ENCODE results near the gene ADCYAP1. TPM values are rescaled to one million over a fixed set of nuclear protein-coding genes. Genes with fewer than 3 reads are reported as not detected.

Gene ADCYAP1
- polyA plus RNA-seq, 2 of the 4 experiments (the other 2 are of a cell fraction) = not detected

DNA sequence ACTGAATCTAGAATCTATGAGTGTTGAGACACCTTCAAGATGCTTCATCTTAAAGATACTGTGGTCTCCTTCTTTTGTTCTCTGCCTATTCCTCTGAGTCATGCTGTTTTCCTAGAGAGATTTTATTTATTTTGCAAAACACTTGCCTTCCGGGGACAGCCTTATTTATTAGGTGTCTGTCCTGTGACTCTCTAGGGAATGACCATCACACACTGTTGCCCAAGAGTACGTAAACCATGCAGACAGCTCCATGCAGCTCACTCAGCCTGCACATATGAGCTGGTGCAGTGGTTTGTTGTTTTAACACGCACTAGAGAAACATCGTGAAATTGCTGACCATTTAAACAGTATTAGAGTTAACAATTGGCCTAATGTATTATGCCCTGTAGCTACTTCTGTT lies 12.4 kb upstream of the ADCYAP1 start:
- Histone ChIP-seq H3K4me1 (no peaks in the 10 kb centered on the region), H3K4me2 (no peak overlapping the region), H3K4me3 (no peak overlapping the region), H3K9me3 (no peaks in the 10 kb centered on the region), H3K27ac (no peak overlapping the region)
- ATAC-seq = no peak
- TF ChIP-seq RARB (CRISPR knock-in tag; IDR thresholded peaks at IDR 0.05) (no peak), NR3C1 (IDR thresholded peaks at IDR 0.05) (no peak), RCOR1 (IDR thresholded peaks at IDR 0.05; ENCODE audit: low read depth, low read length) (no peak), MAZ (IDR thresholded peaks at IDR 0.05; ENCODE audit: borderline replicate concordance, low read depth, low read length) (no peak), NFE2L2 (conservative IDR thresholded peaks at IDR 0.05; ENCODE audit: low read length) (no peak), EHMT2 (IDR thresholded peaks at IDR 0.05; ENCODE audit: low read depth) (no peak), EHF (CRISPR knock-in tag; IDR thresholded peaks at IDR 0.05) (no peak), POLR2A (IDR thresholded peaks at IDR 0.05; ENCODE audit: low read length) (no peak), RNF2 (IDR thresholded peaks at IDR 0.05; ENCODE audit: borderline replicate concordance, low read depth) (no peak)
- ChIA-PET POLR2A (no interaction called here), CTCF (no interaction called here)
- no peak for FAIRE-seq
- DNase-seq (ENCODE audit: low read depth in 1 of 2, low spot score in 1 of 2) = no peak
- 5% methylated on average over 4 of the region's 4 CpGs for WGBS (ENCODE audit: missing lambda C conversion rate)

DNA sequence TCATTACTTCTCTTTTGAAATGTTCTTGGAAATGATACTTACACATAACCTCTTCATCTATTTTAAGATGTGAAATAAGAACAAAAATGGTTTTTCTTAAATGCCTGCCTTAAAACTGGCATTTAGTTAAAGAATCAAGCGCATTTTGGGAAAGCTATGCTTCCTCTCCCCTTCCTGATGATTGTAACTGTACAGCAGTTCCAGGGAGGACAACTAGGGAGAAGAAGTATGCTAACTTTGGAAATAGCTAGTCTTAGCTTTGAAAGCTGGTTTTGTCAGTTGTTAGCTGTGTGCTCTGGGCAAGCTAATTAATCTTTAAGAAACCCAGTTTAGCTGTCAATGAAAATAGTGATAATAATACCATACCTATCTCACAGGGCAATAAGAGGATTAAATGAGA lies 8.4 kb upstream of the ADCYAP1 start:
- FAIRE-seq = no peak
- Histone ChIP-seq H3K4me1 (no peaks in the 10 kb centered on the region), H3K4me3 (no peak overlapping the region), H3K9me3 (no peaks in the 10 kb centered on the region), H3K27ac (no peak overlapping the region), H3K4me2 (no peak overlapping the region)
- no peak for ATAC-seq
- ChIA-PET CTCF (no interaction called here), POLR2A (no interaction called here)
- DNase-seq (ENCODE audit: low read depth in 1 of 2, low spot score in 1 of 2) = no peak
- 3% methylated on average over 1 of the region's 1 CpG for WGBS (ENCODE audit: missing lambda C conversion rate)
- TF ChIP-seq, protein P1, sequence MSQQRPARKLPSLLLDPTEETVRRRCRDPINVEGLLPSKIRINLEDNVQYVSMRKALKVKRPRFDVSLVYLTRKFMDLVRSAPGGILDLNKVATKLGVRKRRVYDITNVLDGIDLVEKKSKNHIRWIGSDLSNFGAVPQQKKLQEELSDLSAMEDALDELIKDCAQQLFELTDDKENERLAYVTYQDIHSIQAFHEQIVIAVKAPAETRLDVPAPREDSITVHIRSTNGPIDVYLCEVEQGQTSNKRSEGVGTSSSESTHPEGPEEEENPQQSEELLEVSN (IDR thresholded peaks at IDR 0.05; ENCODE audit: borderline replicate concordance, low read depth) = no peak
- no peak for TF ChIP-seq FOSL2 (IDR thresholded peaks at IDR 0.05)
- no peak for TF ChIP-seq FOSL2 (CRISPR knock-in tag; IDR thresholded peaks at IDR 0.05)
- no peak for TF ChIP-seq HOXB13 (CRISPR knock-in tag; IDR thresholded peaks at IDR 0.05; ENCODE audit: low read depth)
- no peak for TF ChIP-seq TFCP2L1 (CRISPR knock-in tag; IDR thresholded peaks at IDR 0.05)
- TF ChIP-seq, protein P2, sequence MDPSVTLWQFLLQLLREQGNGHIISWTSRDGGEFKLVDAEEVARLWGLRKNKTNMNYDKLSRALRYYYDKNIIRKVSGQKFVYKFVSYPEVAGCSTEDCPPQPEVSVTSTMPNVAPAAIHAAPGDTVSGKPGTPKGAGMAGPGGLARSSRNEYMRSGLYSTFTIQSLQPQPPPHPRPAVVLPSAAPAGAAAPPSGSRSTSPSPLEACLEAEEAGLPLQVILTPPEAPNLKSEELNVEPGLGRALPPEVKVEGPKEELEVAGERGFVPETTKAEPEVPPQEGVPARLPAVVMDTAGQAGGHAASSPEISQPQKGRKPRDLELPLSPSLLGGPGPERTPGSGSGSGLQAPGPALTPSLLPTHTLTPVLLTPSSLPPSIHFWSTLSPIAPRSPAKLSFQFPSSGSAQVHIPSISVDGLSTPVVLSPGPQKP (IDR thresholded peaks at IDR 0.05; ENCODE audit: low read depth, low read length) = no peak
- no peak for TF ChIP-seq ZSCAN20 (CRISPR knock-in tag; IDR thresholded peaks at IDR 0.05)
- TF ChIP-seq, protein P3, sequence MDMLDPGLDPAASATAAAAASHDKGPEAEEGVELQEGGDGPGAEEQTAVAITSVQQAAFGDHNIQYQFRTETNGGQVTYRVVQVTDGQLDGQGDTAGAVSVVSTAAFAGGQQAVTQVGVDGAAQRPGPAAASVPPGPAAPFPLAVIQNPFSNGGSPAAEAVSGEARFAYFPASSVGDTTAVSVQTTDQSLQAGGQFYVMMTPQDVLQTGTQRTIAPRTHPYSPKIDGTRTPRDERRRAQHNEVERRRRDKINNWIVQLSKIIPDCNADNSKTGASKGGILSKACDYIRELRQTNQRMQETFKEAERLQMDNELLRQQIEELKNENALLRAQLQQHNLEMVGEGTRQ (IDR thresholded peaks at IDR 0.05) = no peak
- TF ChIP-seq SREBF2 (IDR thresholded peaks at IDR 0.05) = no peak

DNA sequence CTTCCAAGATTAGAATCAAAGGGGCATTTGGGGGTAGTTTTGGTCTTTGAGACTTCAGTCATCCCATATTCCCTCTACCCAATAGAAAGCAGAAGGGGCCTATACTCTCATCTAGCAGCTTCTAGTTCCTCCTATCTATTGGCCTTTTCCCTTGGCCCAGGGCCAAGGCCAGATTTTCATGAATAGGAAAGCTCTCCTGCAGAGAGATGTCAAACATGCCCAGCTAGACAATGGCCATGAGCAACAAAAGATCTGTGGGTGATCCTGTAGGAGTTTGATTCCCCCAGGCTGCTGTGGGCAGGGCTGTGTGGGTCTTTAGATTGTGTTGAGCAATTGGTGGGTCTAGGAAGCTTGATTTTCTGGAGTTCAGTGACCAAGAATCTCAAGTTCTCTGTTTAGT lies 2.9 kb upstream of the ADCYAP1 start:
- ATAC-seq (no peak), FAIRE-seq (no peak), DNase-seq (ENCODE audit: low read depth in 1 of 2, low spot score in 1 of 2) (no peak)
- Histone ChIP-seq H3K27ac (no peak overlapping the region), H3K9me3 (no peaks in the 10 kb centered on the region), H3K4me2 (no peak overlapping the region), H3K4me1 (peaks cover 2% of the 10 kb centered on the region; the same call in 1 of the 3 replicates), H3K4me3 (no peak overlapping the region)
- TF ChIP-seq RNF2 (IDR thresholded peaks at IDR 0.05; ENCODE audit: borderline replicate concordance, low read depth) (no peak), MYC (IDR thresholded peaks at IDR 0.05; ENCODE audit: borderline replicate concordance, low read length) (no peak), BHLHE40 (IDR thresholded peaks at IDR 0.05; ENCODE audit: low read depth, low read length) (no peak), CTCF (IDR thresholded peaks at IDR 0.05) (no peak), FOSB (CRISPR knock-in tag; IDR thresholded peaks at IDR 0.05) (no peak), EP300 (IDR thresholded peaks at IDR 0.05) (no peak), ESRRA (IDR thresholded peaks at IDR 0.05; ENCODE audit: borderline replicate concordance, low read length) (no peak), PBX3 (IDR thresholded peaks at IDR 0.05) (no peak), HOXB5 (CRISPR knock-in tag; IDR thresholded peaks at IDR 0.05) (no peak), EHF (CRISPR knock-in tag; IDR thresholded peaks at IDR 0.05) (no peak), MAZ (IDR thresholded peaks at IDR 0.05; ENCODE audit: borderline replicate concordance, low read depth, low read length) (no peak), HOXB13 (CRISPR knock-in tag; IDR thresholded peaks at IDR 0.05; ENCODE audit: low read depth) (no peak), KDM1A (IDR thresholded peaks at IDR 0.05; ENCODE audit: low read depth) (no peak), FOSL2 (IDR thresholded peaks at IDR 0.05) (no peak), FOSL2 (CRISPR knock-in tag; IDR thresholded peaks at IDR 0.05) (no peak)
- TF ChIP-seq, protein P4, sequence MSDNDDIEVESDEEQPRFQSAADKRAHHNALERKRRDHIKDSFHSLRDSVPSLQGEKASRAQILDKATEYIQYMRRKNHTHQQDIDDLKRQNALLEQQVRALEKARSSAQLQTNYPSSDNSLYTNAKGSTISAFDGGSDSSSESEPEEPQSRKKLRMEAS (IDR thresholded peaks at IDR 0.05) = no peak
- CTCF ChIA-PET = interaction anchor here (1.5 kb wide), 1 partner anchor 60 kb away, joined by 6 read pairs; no protein-coding TSS in a partner anchor
- POLR2A ChIA-PET = no interaction called here

Measured in A549 (cell line).